Neutrophil (primary cell): Measurements from ENCODE around the gene IQSEC1.

Experiments
- H3K27ac ChIP-seq: fragments of 200-600 bp; sonication (generic); 2 replicates; pipeline ENCODE4 v1.5.1; 2016; ENCODE audit warnings: mild to moderate bottlenecking, moderate library complexity
- H3K27me3 ChIP-seq: fragments of 200-600 bp; sonication (generic); 2 replicates; pipeline ENCODE4 v1.6.0; 2016; ENCODE audit warnings: mild to moderate bottlenecking
- H3K36me3 ChIP-seq: fragments of 200-600 bp; sonication (generic); 2 replicates; pipeline ENCODE4 v1.5.1; 2017
- H3K4me1 ChIP-seq, 2 experiments: fragments of 200-600 bp in 1 of 2; sonication (generic) in 1 of 2; 1 replicate in 1 of 2; 2 replicates in 1 of 2; pipeline versions ENCODE4 v1.5.1 to v1.6.1; 2013 to 2016; ENCODE audit warnings: low read depth in 1 of 2, low read length in 1 of 2, mild to moderate bottlenecking in 1 of 2, moderate library complexity in 1 of 2; ENCODE audit not compliant: control insufficient read depth in 1 of 2, insufficient read depth in 1 of 2
- H3K4me3 ChIP-seq, 2 experiments: fragments of 200-600 bp in 1 of 2; sonication (generic) in 1 of 2; 1 replicate in 1 of 2; 2 replicates in 1 of 2; pipeline ENCODE4 v1.5.1; 2013 to 2016; ENCODE audit warnings: low read depth in 1 of 2, low read length in 1 of 2, mild to moderate bottlenecking in 1 of 2, moderate library complexity in 1 of 2
- H3K9me3 ChIP-seq: fragments of 200-600 bp; sonication (generic); 2 replicates; pipeline ENCODE4 v1.5.1; 2016
- TF ChIP-seq, protein P1 (sequence below): fragments of 200-600 bp; sonication (generic); IDR thresholded peaks from 2 replicates; pipeline ENCODE4 v1.5.1; 2016; ENCODE audit warnings: antibody characterized with exemption

Gene IQSEC1

GRCh38 chr3:12875857-12876836 is 197.1 kb downstream of the IQSEC1 start:
- no peaks in the 10 kb centered on the region for H3K36me3 ChIP-seq
- no peaks in the 10 kb centered on the region for H3K9me3 ChIP-seq
- TF ChIP-seq, protein P1, sequence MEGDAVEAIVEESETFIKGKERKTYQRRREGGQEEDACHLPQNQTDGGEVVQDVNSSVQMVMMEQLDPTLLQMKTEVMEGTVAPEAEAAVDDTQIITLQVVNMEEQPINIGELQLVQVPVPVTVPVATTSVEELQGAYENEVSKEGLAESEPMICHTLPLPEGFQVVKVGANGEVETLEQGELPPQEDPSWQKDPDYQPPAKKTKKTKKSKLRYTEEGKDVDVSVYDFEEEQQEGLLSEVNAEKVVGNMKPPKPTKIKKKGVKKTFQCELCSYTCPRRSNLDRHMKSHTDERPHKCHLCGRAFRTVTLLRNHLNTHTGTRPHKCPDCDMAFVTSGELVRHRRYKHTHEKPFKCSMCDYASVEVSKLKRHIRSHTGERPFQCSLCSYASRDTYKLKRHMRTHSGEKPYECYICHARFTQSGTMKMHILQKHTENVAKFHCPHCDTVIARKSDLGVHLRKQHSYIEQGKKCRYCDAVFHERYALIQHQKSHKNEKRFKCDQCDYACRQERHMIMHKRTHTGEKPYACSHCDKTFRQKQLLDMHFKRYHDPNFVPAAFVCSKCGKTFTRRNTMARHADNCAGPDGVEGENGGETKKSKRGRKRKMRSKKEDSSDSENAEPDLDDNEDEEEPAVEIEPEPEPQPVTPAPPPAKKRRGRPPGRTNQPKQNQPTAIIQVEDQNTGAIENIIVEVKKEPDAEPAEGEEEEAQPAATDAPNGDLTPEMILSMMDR = no peak
- no peak overlapping the region for H3K27ac ChIP-seq
- H3K27me3 ChIP-seq = peaks cover 34% of the 10 kb centered on the region
- H3K4me1 ChIP-seq = peaks cover 0 to 8% of the 10 kb centered on the region in 2 experiments
- H3K4me3 ChIP-seq = peak overlapping the region in 1 of 2 experiments; percentile 21

- no peaks in the 10 kb centered on the region for H3K36me3 ChIP-seq
- H3K4me3 ChIP-seq = no peak overlapping the region
- H3K9me3 ChIP-seq = no peaks in the 10 kb centered on the region
- peaks cover 62% of the 10 kb centered on the region for H3K27me3 ChIP-seq
- peaks cover 12 to 21% of the 10 kb centered on the region in 2 experiments for H3K4me1 ChIP-seq
- H3K27ac ChIP-seq = no peak overlapping the region
- TF ChIP-seq, protein P1 = no peak
These were observed 201.7 kb downstream of the IQSEC1 start for GRCh38 chr3:12871404-12871983.

- Histone ChIP-seq H3K4me3 (no peak overlapping the region), H3K4me1 (peaks cover 12 to 15% of the 10 kb centered on the region in 2 experiments), H3K9me3 (no peaks in the 10 kb centered on the region)
These were observed 202.3 kb downstream of the IQSEC1 start for GRCh38 chr3:12870942-12871341.

DNA sequence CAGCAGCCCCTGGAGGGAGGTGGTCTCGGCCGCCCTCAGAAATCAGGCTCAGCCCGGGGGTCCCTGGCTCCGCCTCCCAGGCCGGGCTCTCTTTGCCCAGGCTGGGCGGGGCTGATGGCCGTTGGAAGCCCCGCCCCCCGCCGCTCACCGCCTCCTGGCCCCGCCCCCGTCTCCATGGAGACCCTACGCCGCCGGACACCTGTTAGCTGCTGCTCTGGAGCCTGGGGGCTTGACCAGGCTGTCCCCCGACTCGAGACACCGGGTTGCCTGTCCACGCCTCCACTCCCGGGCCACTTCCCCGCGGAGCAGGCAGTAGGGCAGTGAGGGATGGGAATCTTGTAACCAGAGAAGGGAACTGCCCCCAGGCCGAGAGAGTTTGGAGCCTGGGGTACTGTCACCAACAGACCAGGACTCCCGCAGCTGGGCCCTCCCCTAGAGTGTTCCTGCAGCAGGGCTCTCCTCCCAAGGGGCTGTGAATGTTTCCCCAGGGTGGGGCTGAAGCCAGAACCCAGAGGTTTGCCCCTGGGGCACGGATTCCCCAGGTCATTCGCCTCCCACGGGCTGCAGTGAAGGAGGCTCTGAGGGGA is 204.1 kb downstream of the IQSEC1 start:
- no peak overlapping the region for H3K27ac ChIP-seq
- H3K9me3 ChIP-seq = no peaks in the 10 kb centered on the region
- no peaks in the 10 kb centered on the region for H3K36me3 ChIP-seq
- peaks cover 38% of the 10 kb centered on the region for H3K27me3 ChIP-seq
- H3K4me1 ChIP-seq = peaks cover 12 to 14% of the 10 kb centered on the region in 2 experiments
- TF ChIP-seq, protein P1 = no peak
- H3K4me3 ChIP-seq = peak overlapping the region; percentile 48 to 50

More at GRCh38 chr3:12870942-12871341, 202.3 kb downstream of the IQSEC1 start:
- TF ChIP-seq, protein P1 = no peak
- peaks cover 56% of the 10 kb centered on the region for H3K27me3 ChIP-seq
- H3K36me3 ChIP-seq = no peaks in the 10 kb centered on the region
- H3K27ac ChIP-seq = no peak overlapping the region
